DND-41 (cell line): Measurements from ENCODE around the gene XPO4.
A peak's percentile ranks its signal among the peaks of the same experiment; 100 is the strongest.

Experiments
- ATAC-seq: fragments of 200-7000 bp; cut with Tn5 transposase; 3 replicates; pipeline ENCODE4 v1.9.1; 2021; ENCODE audit warnings: low read depth; ENCODE audit not compliant: insufficient read depth
- DNase-seq: peaks from one replicate; pipeline ENCODE4 v3.0.0-alpha.2; 2020
- H2AFZ ChIP-seq: 2 replicates; pipeline ENCODE4 v1.6.0; 2012; ENCODE audit warnings: low read depth, low read length
- H3K27ac ChIP-seq: 2 replicates; pipeline ENCODE4 v1.5.1; 2012; ENCODE audit warnings: low read length, inconsistent platforms
- H3K27me3 ChIP-seq: fragments of 200-600 bp; sonication (generic); 2 replicates; pipeline ENCODE4 v1.6.0; 2012; ENCODE audit warnings: low read length, mild to moderate bottlenecking, inconsistent platforms; ENCODE audit not compliant: insufficient read depth, poor library complexity
- H3K36me3 ChIP-seq: 2 replicates; pipeline ENCODE4 v1.5.1; 2012; ENCODE audit warnings: low read length, inconsistent platforms; ENCODE audit not compliant: insufficient read depth
- H3K4me1 ChIP-seq: 2 replicates; pipeline ENCODE4 v1.5.1; 2012; ENCODE audit warnings: mild to moderate bottlenecking, low read length; ENCODE audit not compliant: insufficient read depth
- H3K4me2 ChIP-seq: 2 replicates; pipeline ENCODE4 v1.6.0; 2012; ENCODE audit warnings: mild to moderate bottlenecking, moderate library complexity, low read length, inconsistent platforms; ENCODE audit not compliant: insufficient read depth
- H3K4me3 ChIP-seq, 2 experiments: fragments of 200-600 bp in 1 of 2; shearing (Covaris generic) in 1 of 2; 2 replicates each; pipeline ENCODE4 v1.5.1; 2012 to 2016; ENCODE audit warnings: inconsistent platforms in 2 of 2, low read length in 2 of 2, mild to moderate bottlenecking in 2 of 2, low read depth in 1 of 2, moderate library complexity in 1 of 2
- H3K79me2 ChIP-seq: 2 replicates; pipeline ENCODE4 v1.6.0; 2012; ENCODE audit warnings: low read length, inconsistent platforms; ENCODE audit not compliant: insufficient read depth
- H3K9ac ChIP-seq: 2 replicates; pipeline ENCODE4 v1.6.0; 2012; ENCODE audit warnings: low read depth, mild to moderate bottlenecking, inconsistent platforms, low read length, moderate library complexity
- H3K9me3 ChIP-seq: 2 replicates; pipeline ENCODE4 v1.5.1; 2012; ENCODE audit warnings: low read length, moderate library complexity, mild to moderate bottlenecking, inconsistent platforms; ENCODE audit not compliant: insufficient read depth, severe bottlenecking
- H4K20me1 ChIP-seq: 2 replicates; pipeline ENCODE4 v1.6.0; 2012; ENCODE audit warnings: low read length; ENCODE audit not compliant: insufficient read depth
- CTCF ChIP-seq: IDR thresholded peaks from 2 replicates; pipeline ENCODE4 v1.5.1; 2012; ENCODE audit warnings: borderline replicate concordance, low read length, moderate library complexity, mild to moderate bottlenecking; ENCODE audit not compliant: poor library complexity, severe bottlenecking; ENCODE audit errors: extremely low read depth
- EZH2 ChIP-seq: IDR thresholded peaks from 3 replicates; pipeline ENCODE4 v1.6.1; 2012; ENCODE audit warnings: borderline replicate concordance, low read depth, mild to moderate bottlenecking, moderate library complexity, low read length, inconsistent platforms; ENCODE audit not compliant: severe bottlenecking

Gene XPO4

DNA sequence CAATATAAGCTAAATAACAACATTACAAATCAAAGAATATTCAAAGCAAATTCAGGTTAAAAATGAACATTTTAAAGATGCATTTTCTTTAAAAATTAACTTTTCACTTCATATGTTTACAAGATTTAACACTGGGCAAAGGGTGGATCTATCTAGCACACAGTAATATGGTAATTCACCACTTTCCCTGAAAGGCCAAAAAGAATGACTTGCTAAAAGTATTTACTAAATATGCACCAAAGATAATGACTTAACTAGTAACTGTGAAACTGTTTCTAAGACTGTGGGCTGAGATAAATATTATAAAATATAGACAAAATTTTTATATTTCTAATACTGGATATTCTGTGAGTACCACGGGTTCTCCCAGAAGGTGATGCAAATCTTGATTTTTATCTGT is 124.2 kb downstream of the XPO4 start:
- H3K79me2 ChIP-seq, result peaks cover 4% of the 10 kb centered on the region
- no peaks in the 10 kb centered on the region for H3K9me3 ChIP-seq
- no peaks in the 10 kb centered on the region for H4K20me1 ChIP-seq
- no peak overlapping the region for H3K4me3 ChIP-seq
- ATAC-seq, result no peak
- DNase-seq, result no peak
- no peak overlapping the region for H3K9ac ChIP-seq
- H3K36me3 ChIP-seq, result peaks cover 17% of the 10 kb centered on the region; the same call in 1 of the 2 replicates
- H3K4me1 ChIP-seq, result peaks cover 13% of the 10 kb centered on the region
- TF ChIP-seq EZH2 (no peak), CTCF (no peak)
- H3K27me3 ChIP-seq, result no peaks in the 10 kb centered on the region
- no peak overlapping the region for H2AFZ ChIP-seq
- no peak overlapping the region for H3K27ac ChIP-seq
- no peak overlapping the region for H3K4me2 ChIP-seq

DNA sequence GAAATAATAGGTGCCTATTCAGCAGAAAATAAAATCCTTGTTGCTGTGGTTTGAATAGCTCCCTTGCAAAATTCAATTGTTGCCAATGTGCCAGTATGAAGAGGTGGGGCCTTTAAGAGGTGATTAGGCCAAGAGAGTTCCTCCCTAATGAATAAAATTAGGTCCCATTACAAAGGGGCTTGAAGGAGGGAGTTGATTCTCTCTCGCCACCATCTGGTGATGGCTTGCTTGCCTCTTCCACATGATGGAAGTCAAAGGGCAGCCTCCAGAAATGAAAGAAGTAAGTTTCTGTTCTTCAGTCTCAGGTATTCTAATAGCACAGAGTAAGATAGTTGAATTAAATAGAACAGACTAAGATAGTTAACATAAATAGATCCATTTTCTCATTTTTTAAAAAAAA is 125.8 kb downstream of the XPO4 start:
- H3K4me3 ChIP-seq, result no peak overlapping the region

GRCh38 chr13:20775961-20776360 is 126.6 kb downstream of the XPO4 start:
- H3K27ac ChIP-seq, result no peak overlapping the region
- peaks cover 2% of the 10 kb centered on the region for H3K9me3 ChIP-seq
- H3K27me3 ChIP-seq, result no peaks in the 10 kb centered on the region
- peaks cover 11% of the 10 kb centered on the region for H3K36me3 ChIP-seq
- peaks cover 25% of the 10 kb centered on the region for H3K79me2 ChIP-seq
- peaks cover 26% of the 10 kb centered on the region for H3K4me1 ChIP-seq
- H3K9ac ChIP-seq, result no peak overlapping the region
- DNase-seq (no peak), ATAC-seq (no peak)
- H3K4me3 ChIP-seq, result no peak overlapping the region
- H3K4me2 ChIP-seq, result no peak overlapping the region
- no peaks in the 10 kb centered on the region for H4K20me1 ChIP-seq
- no peak for TF ChIP-seq CTCF
- no peak for TF ChIP-seq EZH2
- no peak overlapping the region for H2AFZ ChIP-seq

More for the DNA sequence above, 125.8 kb downstream of the XPO4 start:
- Histone ChIP-seq H3K27me3 (no peaks in the 10 kb centered on the region), H3K9me3 (no peaks in the 10 kb centered on the region), H3K4me1 (peaks cover 26% of the 10 kb centered on the region), H3K36me3 (peaks cover 10% of the 10 kb centered on the region), H3K79me2 (peaks cover 17% of the 10 kb centered on the region), H3K4me2 (no peak overlapping the region), H4K20me1 (no peaks in the 10 kb centered on the region), H3K9ac (no peak overlapping the region), H3K27ac (no peak overlapping the region), H2AFZ (no peak overlapping the region)
- DNase-seq, result no peak
- TF ChIP-seq CTCF (peak; percentile 31), EZH2 (no peak)
- no peak for ATAC-seq

GRCh38 chr13:20774746-20775145 is 127.8 kb downstream of the XPO4 start:
- H3K4me3 ChIP-seq, result no peak overlapping the region
- no peaks in the 10 kb centered on the region for H3K27me3 ChIP-seq
- no peaks in the 10 kb centered on the region for H4K20me1 ChIP-seq
- peak overlapping the region; percentile 79; the same call in 1 of the 2 replicates for H3K4me2 ChIP-seq
- peaks cover 19% of the 10 kb centered on the region for H3K36me3 ChIP-seq
- H3K79me2 ChIP-seq, result peaks cover 31% of the 10 kb centered on the region
- no peak overlapping the region; the same call in 1 of the 2 replicates for H3K27ac ChIP-seq
- ATAC-seq (no peak), DNase-seq (no peak)
- no peak for TF ChIP-seq CTCF
- TF ChIP-seq EZH2, result no peak
- peak overlapping the region; percentile 98 for H2AFZ ChIP-seq
- peaks cover 26% of the 10 kb centered on the region for H3K4me1 ChIP-seq
- peaks cover 8% of the 10 kb centered on the region for H3K9me3 ChIP-seq
- no peak overlapping the region for H3K9ac ChIP-seq
